ENCODE data around the gene SRGAP3. TPM values are rescaled to one million over a fixed set of nuclear protein-coding genes. Genes with fewer than 3 reads are reported as not detected.

Gene SRGAP3
- total RNA-seq, 2 donors from 2014 or later = 2.6 to 12.8 TPM

- Histone ChIP-seq H3K9me3 (no peaks in the 10 kb centered on the region), H3K27ac (peak within 1 kb of the TSS; percentile 59 to 66), H3K36me3 (no peaks in the 10 kb centered on the region), H3K4me1 (ENCODE audit: control insufficient read depth in 1 of 2, low read depth in 2 of 2) (peaks cover 8 to 13% of the 10 kb centered on the region in 2 donors), H3K27me3 (replicated peaks; ENCODE audit: insufficient read depth) (no peaks in the 10 kb centered on the region), H3K4me3 (peak within 1 kb of the TSS; percentile 86)
- peak; percentile 67 for DNase-seq (ENCODE audit: low spot score)
- no peak for TF ChIP-seq CTCF (IDR thresholded peaks at IDR 0.05)
- peak; percentile 98 for ATAC-seq (ENCODE audit: insufficient number of reproducible peaks, low FRiP score, low read depth)
Measured at GRCh38 chr3:8963137-8963853, 286.2 kb downstream of the SRGAP3 start, which contains the start of gene RAD18. TSS of gene RAD18 (minus strand) at chr3:8963472. CDS start at chr3:8963385, 87 bp downstream.

- ATAC-seq (ENCODE audit: insufficient number of reproducible peaks, low FRiP score, low read depth) (no peak), DNase-seq (ENCODE audit: low spot score) (no peak)
- H3K9me3 ChIP-seq = no peaks in the 10 kb centered on the region
- no peaks in the 10 kb centered on the region for H3K36me3 ChIP-seq
- TF ChIP-seq CTCF (IDR thresholded peaks at IDR 0.05) = no peak
- H3K27me3 ChIP-seq (replicated peaks; ENCODE audit: insufficient read depth) = no peaks in the 10 kb centered on the region
- no peak overlapping the region for H3K27ac ChIP-seq
- H3K4me3 ChIP-seq = peak overlapping the region; percentile 86
- H3K4me1 ChIP-seq (ENCODE audit: control insufficient read depth in 1 of 2, low read depth in 2 of 2) = peaks cover 8 to 13% of the 10 kb centered on the region in 2 donors
Measured at GRCh38 chr3:8962226-8962861, 287.1 kb downstream of the SRGAP3 start.

- Histone ChIP-seq H3K27ac (no peak overlapping the region), H3K4me3 (no peak overlapping the region), H3K4me1 (ENCODE audit: control insufficient read depth in 1 of 2, low read depth in 2 of 2) (peaks cover 8 to 13% of the 10 kb centered on the region in 2 donors), H3K27me3 (replicated peaks; ENCODE audit: insufficient read depth) (no peaks in the 10 kb centered on the region), H3K36me3 (no peaks in the 10 kb centered on the region), H3K9me3 (no peaks in the 10 kb centered on the region)
- ATAC-seq (ENCODE audit: insufficient number of reproducible peaks, low FRiP score, low read depth) (no peak), DNase-seq (ENCODE audit: low spot score) (no peak)
- TF ChIP-seq CTCF (IDR thresholded peaks at IDR 0.05) = no peak
Measured at GRCh38 chr3:8959668-8960067, 289.8 kb downstream of the SRGAP3 start.

- DNase-seq (ENCODE audit: low spot score) = no peak
- Histone ChIP-seq H3K27ac (no peak overlapping the region), H3K4me3 (no peak overlapping the region), H3K36me3 (no peaks in the 10 kb centered on the region), H3K27me3 (replicated peaks; ENCODE audit: insufficient read depth) (no peaks in the 10 kb centered on the region), H3K4me1 (ENCODE audit: control insufficient read depth in 1 of 2, low read depth in 2 of 2) (no peaks in the 10 kb centered on the region), H3K9me3 (no peaks in the 10 kb centered on the region)
- TF ChIP-seq CTCF (IDR thresholded peaks at IDR 0.05) = no peak
- no peak for ATAC-seq (ENCODE audit: insufficient number of reproducible peaks, low FRiP score, low read depth)
Measured at GRCh38 chr3:8954938-8955763, 294.3 kb downstream of the SRGAP3 start.

- no peak for TF ChIP-seq CTCF (IDR thresholded peaks at IDR 0.05)
- ATAC-seq (ENCODE audit: insufficient number of reproducible peaks, low FRiP score, low read depth) = no peak
- no peaks in the 10 kb centered on the region for H3K36me3 ChIP-seq
Measured at GRCh38 chr3:8953313-8953712, 296.1 kb downstream of the SRGAP3 start.

More at GRCh38 chr3:8953313-8953712, 296.1 kb downstream of the SRGAP3 start:
- Histone ChIP-seq H3K9me3 (no peaks in the 10 kb centered on the region), H3K27me3 (replicated peaks; ENCODE audit: insufficient read depth) (no peaks in the 10 kb centered on the region), H3K4me3 (no peak overlapping the region), H3K4me1 (ENCODE audit: control insufficient read depth in 1 of 2, low read depth in 2 of 2) (no peaks in the 10 kb centered on the region), H3K27ac (no peak overlapping the region)
- DNase-seq (ENCODE audit: low spot score) = no peak

Measured in thoracic aorta (tissue), 2 donors.